HCT116 (cell line): ENCODE results near the gene RBBP8. TPM values are rescaled to one million over a fixed set of nuclear protein-coding genes. Genes with fewer than 3 reads are reported as not detected.

Experiments
- ATAC-seq: fragments of 200-7000 bp; cut with Tn5 transposase; 2 replicates; pipeline ENCODE4 v1.9.1; 2020; ENCODE audit warnings: mild to moderate bottlenecking, moderate library complexity
- BruUV-seq: library from RNA; stranded (reverse); fragments of 400-500 nt; replicated peaks from 2 replicates; lab custom pipeline; 2021; lab: Mats Ljungman, UMichigan
- CTCF ChIA-PET: fragments of 300-600 bp; sonication (Branson Sonifier 250); formaldehyde crosslinking; loops from one replicate; lab custom pipeline; 2021; ENCODE audit warnings: antibody characterized with exemption; lab: Charles Lee
- POLR2A ChIA-PET: fragments of 300-600, 350-600 bp; sonication (Branson Sonifier 250); formaldehyde crosslinking; loops from one replicate; lab custom pipeline; 2021; ENCODE audit warnings: antibody characterized with exemption; lab: Charles Lee
- RAD21 ChIA-PET, 2 experiments: fragments of 300-600 bp; sonication (Branson Sonifier 250); formaldehyde crosslinking; loops; one replicate each; lab custom pipeline; 2023; ENCODE audit warnings: low total read pairs in 2 of 2; ENCODE audit not compliant: uncharacterized antibody in 2 of 2, unreplicated experiment in 2 of 2, low non-redundant PET in 1 of 2; lab: Charles Lee
- DNase-seq: peaks from one replicate; pipeline ENCODE4 v3.0.0-alpha.2; 2010; ENCODE audit warnings: low read depth, low spot score
- H2AFZ ChIP-seq: fragments of 200-600 bp; shearing (Covaris generic), sonication (generic); 2 replicates; pipeline ENCODE4 v1.6.1; 2017; ENCODE audit warnings: low read depth, mixed run types, mixed read lengths, antibody characterized with exemption, low read length; ENCODE audit not compliant: poor library complexity, severe bottlenecking
- H3K27ac ChIP-seq: 2 replicates; pipeline ENCODE4 v1.5.1; 2012; ENCODE audit warnings: low read depth, low read length
- H3K27me3 ChIP-seq: fragments of 200-600 bp; sonication (generic); 2 replicates; pipeline ENCODE4 v1.6.1; 2016; ENCODE audit warnings: mixed run types, low read length, mixed read lengths; ENCODE audit not compliant: insufficient read depth
- H3K36me3 ChIP-seq, 2 experiments: fragments of 200-500 bp in 1 of 2; fragments of 200-600 bp in 1 of 2; sonication (Bioruptor generic) in 1 of 2; sonication (generic) in 1 of 2; 2 replicates each; pipeline versions ENCODE4 v1.5.1 to v1.6.1; 2014 to 2016; ENCODE audit warnings: low read length in 2 of 2, inconsistent platforms in 1 of 2, mixed read lengths in 1 of 2, mixed run types in 1 of 2; ENCODE audit not compliant: insufficient read depth in 2 of 2, control insufficient read depth in 1 of 2
- H3K4me1 ChIP-seq, 2 experiments: fragments of 200-600 bp in 1 of 2; sonication (generic) in 1 of 2; 2 replicates each; pipeline versions ENCODE4 v1.5.1 to v1.6.1; 2012 to 2017; ENCODE audit warnings: low read length in 2 of 2, inconsistent platforms in 1 of 2, mild to moderate bottlenecking in 1 of 2, mixed read lengths in 1 of 2, mixed run types in 1 of 2, moderate library complexity in 1 of 2; ENCODE audit not compliant: insufficient read depth in 2 of 2, control insufficient read depth in 1 of 2
- H3K4me2 ChIP-seq: fragments of 200-600 bp; sonication (generic); 2 replicates; pipeline ENCODE4 v1.6.1; 2017; ENCODE audit warnings: mixed run types, low read length, mixed read lengths
- H3K4me3 ChIP-seq, 2 experiments: fragments of 200-600 bp in 1 of 2; sonication (generic) in 1 of 2; replicated peaks in 1 of 2; 2 replicates each; pipeline ENCODE4 v1.5.1; 2011 to 2016; ENCODE audit warnings: low read length in 2 of 2, control low read depth in 1 of 2, low read depth in 1 of 2, mild to moderate bottlenecking in 1 of 2, mixed read lengths in 1 of 2, mixed run types in 1 of 2
- H3K79me2 ChIP-seq: fragments of 200-600 bp; sonication (generic); 2 replicates; pipeline ENCODE4 v1.6.1; 2017; ENCODE audit warnings: mild to moderate bottlenecking, mixed run types, low read length, moderate library complexity, mixed read lengths; ENCODE audit not compliant: insufficient read depth
- H3K9ac ChIP-seq: fragments of 200-600 bp; sonication (generic); 2 replicates; pipeline ENCODE4 v1.6.1; 2016; ENCODE audit warnings: low read length, mixed read lengths
- H3K9me2 ChIP-seq: fragments of 200-600 bp; sonication (generic), shearing (Covaris generic); 2 replicates; pipeline ENCODE4 v1.6.1; 2017; ENCODE audit warnings: mixed run types, mild to moderate bottlenecking, moderate library complexity; ENCODE audit not compliant: insufficient read depth
- H3K9me3 ChIP-seq, 2 experiments: fragments of 200-500 bp in 1 of 2; fragments of 200-600 bp in 1 of 2; sonication (Bioruptor generic) in 1 of 2; sonication (generic) in 1 of 2; 2 replicates each; pipeline ENCODE4 v1.6.1; 2014 to 2017; ENCODE audit warnings: low read length in 2 of 2, mixed read lengths in 2 of 2, inconsistent platforms in 1 of 2, low read depth in 1 of 2, mild to moderate bottlenecking in 1 of 2, mixed run types in 1 of 2, moderate library complexity in 1 of 2; ENCODE audit not compliant: control insufficient read depth in 1 of 2, insufficient read depth in 1 of 2
- H4K20me1 ChIP-seq: fragments of 200-600 bp; sonication (generic), shearing (Covaris generic); 2 replicates; pipeline ENCODE4 v1.6.1; 2017; ENCODE audit warnings: mixed run types, mild to moderate bottlenecking, moderate library complexity; ENCODE audit not compliant: insufficient read depth
- ATF3 ChIP-seq: IDR thresholded peaks from 2 replicates; pipeline ENCODE4 v1.6.1; 2012
- CBX3 ChIP-seq: IDR thresholded peaks from 2 replicates; pipeline ENCODE4 v1.6.1; 2012; ENCODE audit warnings: low read depth
- CEBPB ChIP-seq: IDR thresholded peaks from 2 replicates; pipeline ENCODE4 v1.6.1; 2012; ENCODE audit warnings: low read depth
- EGR1 ChIP-seq: IDR thresholded peaks from 2 replicates; pipeline ENCODE4 v1.6.1; 2012; ENCODE audit warnings: low read depth
- EZH2 ChIP-seq: fragments of 200-600 bp; sonication (generic); IDR thresholded peaks from 2 replicates; pipeline ENCODE4 v1.6.1; 2017; ENCODE audit warnings: antibody characterized with exemption, mixed run types
- POLR2A ChIP-seq: IDR thresholded peaks from 2 replicates; pipeline ENCODE4 v1.7.0; 2011; ENCODE audit warnings: borderline replicate concordance; ENCODE audit not compliant: insufficient read depth, insufficient read length; ENCODE audit errors: extremely low read depth
- POLR2AphosphoS5 ChIP-seq: IDR thresholded peaks from 2 replicates; pipeline ENCODE4 v1.6.1; 2011; ENCODE audit warnings: mild to moderate bottlenecking, low read depth, low read length, moderate library complexity
- REST ChIP-seq: IDR thresholded peaks from 2 replicates; pipeline ENCODE4 v1.6.1; 2012; ENCODE audit warnings: low read depth
- SIN3A ChIP-seq: IDR thresholded peaks from 2 replicates; pipeline ENCODE4 v1.6.1; 2012; ENCODE audit warnings: low read depth
- SP1 ChIP-seq: IDR thresholded peaks from 2 replicates; pipeline ENCODE4 v1.6.1; 2012; ENCODE audit warnings: low read depth
- SRF ChIP-seq: IDR thresholded peaks from 2 replicates; pipeline ENCODE4 v1.6.1; 2012; ENCODE audit warnings: low read depth
- YY1 ChIP-seq: IDR thresholded peaks from 2 replicates; pipeline ENCODE4 v1.6.1; 2011; ENCODE audit warnings: low read length, low read depth, moderate library complexity, mild to moderate bottlenecking; ENCODE audit not compliant: insufficient replicate concordance; ENCODE audit errors: extremely low read depth
- ZBTB33 ChIP-seq: IDR thresholded peaks from 2 replicates; pipeline ENCODE4 v1.6.1; 2011; ENCODE audit warnings: mild to moderate bottlenecking, low read length, moderate library complexity; ENCODE audit not compliant: insufficient replicate concordance; ENCODE audit errors: extremely low read depth
- ZFX ChIP-seq: fragments of 450-650 bp; IDR thresholded peaks from 2 replicates; pipeline ENCODE4 v1.6.1; 2017
- ZNF274 ChIP-seq: fragments of 200-500 bp; sonication (Bioruptor generic); IDR thresholded peaks from 2 replicates; pipeline ENCODE4 v1.6.1; 2014; ENCODE audit warnings: mild to moderate bottlenecking, low read depth, low read length, inconsistent platforms
- intact Hi-C: fragments of 100-400 bp; cut with micrococcal nuclease; formaldehyde crosslinking; loops from 2 replicates; pipeline ENCODE4 v1.10.0; 2022
- total RNA-seq: library from RNA; stranded (reverse); gene quantifications from one replicate; pipeline ENCODE4 v1.2.1, GENCODE V29; 2021; ENCODE audit not compliant: unreplicated experiment

Gene RBBP8
- total RNA-seq, 1 experiment from 2014 or later, result 66.6 TPM

- Histone ChIP-seq H3K27ac (no peak overlapping the region), H2AFZ (no peak overlapping the region), H3K4me3 (no peak overlapping the region), H3K4me2 (no peak overlapping the region), H3K9me3 (no peaks in the 10 kb centered on the region), H3K9me2 (no peaks in the 10 kb centered on the region), H3K27me3 (no peaks in the 10 kb centered on the region), H3K79me2 (no peaks in the 10 kb centered on the region)
- no peak for ATAC-seq
- intact Hi-C loops, result loop anchor here (10.0 kb wide), 1 partner anchor 50 kb away; no protein-coding TSS in a partner anchor
- no peak for TF ChIP-seq POLR2A
- TF ChIP-seq EZH2, result no peak
- TF ChIP-seq EGR1, result no peak
- no peak for TF ChIP-seq SP1
- no peak for TF ChIP-seq CEBPB
- no peak for TF ChIP-seq ZNF274
- TF ChIP-seq, all 23 proteins: peak for 0
- RAD21 ChIA-PET, result no interaction called here
- CTCF ChIA-PET, result interaction anchor here (0.8 to 1.4 kb wide), 3 partner anchors 8 to 58 kb away, joined by 3 to 6 read pairs (median 4); partner anchors contain the start of gene RBBP8
- DNase-seq, result no peak
- Histone ChIP-seq H4K20me1 (no peaks in the 10 kb centered on the region), H3K9ac (no peak overlapping the region), H3K36me3 (no peaks in the 10 kb centered on the region), H3K4me1 (peaks cover 3 to 15% of the 10 kb centered on the region in 2 experiments; a peak in 3 of 4 replicates)
- POLR2A ChIA-PET, result interaction anchor here (1.4 kb wide), 1 partner anchor 9 kb away, joined by 5 read pairs; the partner anchor contains the start of gene RBBP8
- no TSS peak for BruUV-seq
Measured at GRCh38 chr18:22924589-22924988, 8.5 kb upstream of the RBBP8 start.

- ATAC-seq (no peak), DNase-seq (no peak)
- H3K9ac ChIP-seq, result no peak overlapping the region
- no peaks in the 10 kb centered on the region for H3K9me2 ChIP-seq
- CTCF ChIA-PET, result no interaction called here
- H3K27ac ChIP-seq, result no peak overlapping the region
- RAD21 ChIA-PET, result no interaction called here
- H3K4me3 ChIP-seq, result no peak overlapping the region
- H3K27me3 ChIP-seq, result no peaks in the 10 kb centered on the region
- no peaks in the 10 kb centered on the region for H3K9me3 ChIP-seq
- peaks cover 3 to 7% of the 10 kb centered on the region in 2 experiments; a peak in 3 of 4 replicates for H3K4me1 ChIP-seq
- no TSS peak for BruUV-seq
- H3K36me3 ChIP-seq, result no peaks in the 10 kb centered on the region
- no peaks in the 10 kb centered on the region for H4K20me1 ChIP-seq
- H3K79me2 ChIP-seq, result no peaks in the 10 kb centered on the region
- H2AFZ ChIP-seq, result no peak overlapping the region
- POLR2A ChIA-PET, result interaction anchor here (0.6 kb wide), 1 partner anchor 81 kb away, joined by 4 read pairs; no protein-coding TSS in a partner anchor
- no peak overlapping the region for H3K4me2 ChIP-seq
- intact Hi-C loops, result loop anchor here (10.0 kb wide), 1 partner anchor 52 kb away; no protein-coding TSS in a partner anchor
- TF ChIP-seq ATF3, result no peak
- no peak for TF ChIP-seq POLR2A
- no peak for TF ChIP-seq ZFX
- no peak for TF ChIP-seq EGR1
- TF ChIP-seq POLR2AphosphoS5, result no peak
- no peak for TF ChIP-seq SRF
- no peak for TF ChIP-seq CBX3
- no peak for TF ChIP-seq REST
- no peak for TF ChIP-seq YY1
- TF ChIP-seq ZNF274, result no peak
- TF ChIP-seq SIN3A, result no peak
- TF ChIP-seq SP1, result no peak
- no peak for TF ChIP-seq ZBTB33
- TF ChIP-seq EZH2, result no peak
Measured at GRCh38 chr18:22926454-22926853, 6.7 kb upstream of the RBBP8 start.
